HG03432 (cell line): Measurements from ENCODE around the gene RHD.
"Not testable (repeated sequence)": the region's sequence is repeated elsewhere in the genome, so short reads cannot be mapped to it uniquely, and the experiment has no call there.

Source experiments
- ATAC-seq: cut with Tn5 transposase; IDR thresholded peaks from one replicate; pipeline ENCODE4 v1.9.1; 2021; ENCODE audit warnings: mild to moderate bottlenecking, moderate library complexity; ENCODE audit not compliant: unreplicated experiment

Gene RHD

GRCh38 chr1:25272238-25272637 is at the start of gene RHD:
RHD (plus strand) TSS chr1:25272509; CDS start chr1:25272548, 39 bp downstream.
- ATAC-seq, result not testable (repeated sequence)

DNA sequence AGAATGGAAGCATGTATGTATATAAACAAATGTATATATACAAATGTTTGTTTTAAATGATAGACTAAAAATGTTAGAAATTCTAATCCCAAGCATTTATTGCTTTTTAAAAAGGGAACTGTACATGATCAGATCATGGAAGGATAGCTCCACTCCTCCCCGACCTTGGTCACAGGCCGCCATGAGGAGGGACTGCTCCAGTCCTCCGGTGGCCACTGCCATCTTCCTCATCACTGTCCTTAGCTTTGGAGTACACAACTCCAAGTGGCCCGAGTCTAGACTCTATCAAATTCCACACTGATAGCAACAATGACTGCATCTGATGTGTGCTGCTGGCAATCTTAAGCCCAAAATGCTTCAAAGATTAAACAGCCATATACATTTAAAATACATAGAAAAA is 49.7 kb upstream of the RHD start:
- no peak for ATAC-seq

- no peak for ATAC-seq
Observed at GRCh38 chr1:25223471-25223870, 48.8 kb upstream of the RHD start.

GRCh38 chr1:25232027-25232865 is 40.1 kb upstream of the RHD start, which contains the start of gene SYF2:
SYF2 (minus strand) TSS chr1:25232502; CDS start chr1:25232467, 35 bp downstream.
- peak; percentile 79 for ATAC-seq

DNA sequence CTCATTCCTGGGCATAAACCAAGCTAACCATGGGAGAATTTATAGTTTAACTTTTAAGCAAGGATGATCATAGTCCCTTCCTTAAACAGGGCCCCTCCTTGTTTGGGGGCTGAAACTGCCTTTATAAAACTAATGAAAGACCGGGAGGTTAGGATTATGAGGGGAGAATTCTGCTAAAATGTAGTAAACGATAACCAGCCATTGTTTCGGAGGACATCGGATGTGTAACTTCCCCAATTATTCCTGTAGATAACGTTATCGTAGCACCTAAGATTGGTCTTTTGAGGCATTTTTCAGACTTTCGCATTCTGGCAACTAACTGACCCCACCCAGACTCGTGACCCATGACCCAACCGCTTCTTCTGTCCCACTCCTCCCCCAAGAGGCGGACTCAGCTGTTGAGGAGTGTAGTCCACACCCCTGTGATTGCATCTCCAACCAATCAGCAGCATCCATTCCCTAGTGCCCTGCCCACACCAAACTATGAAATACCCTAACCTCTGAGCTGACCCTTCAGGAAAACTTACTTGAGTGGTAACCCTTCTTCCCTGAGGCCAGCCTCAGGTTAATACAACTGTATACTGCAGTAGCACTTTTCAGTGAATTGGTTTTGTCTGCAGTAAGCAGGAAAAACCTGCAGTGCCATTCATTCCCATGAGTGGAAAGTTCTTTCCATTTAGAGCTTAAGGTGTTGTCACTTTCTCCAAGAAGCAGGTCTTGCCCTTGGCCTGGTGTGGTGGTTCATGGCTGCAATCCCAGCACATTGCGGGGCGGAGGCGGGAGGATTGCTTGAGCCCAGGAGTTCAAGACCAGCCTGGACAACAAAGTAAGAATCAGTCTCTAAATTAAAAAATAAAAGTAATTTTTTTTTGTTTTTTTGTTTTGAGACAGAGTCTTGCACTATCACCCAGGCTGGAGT is 39.2 kb upstream of the RHD start:
- peak; percentile 64 for ATAC-seq

DNA sequence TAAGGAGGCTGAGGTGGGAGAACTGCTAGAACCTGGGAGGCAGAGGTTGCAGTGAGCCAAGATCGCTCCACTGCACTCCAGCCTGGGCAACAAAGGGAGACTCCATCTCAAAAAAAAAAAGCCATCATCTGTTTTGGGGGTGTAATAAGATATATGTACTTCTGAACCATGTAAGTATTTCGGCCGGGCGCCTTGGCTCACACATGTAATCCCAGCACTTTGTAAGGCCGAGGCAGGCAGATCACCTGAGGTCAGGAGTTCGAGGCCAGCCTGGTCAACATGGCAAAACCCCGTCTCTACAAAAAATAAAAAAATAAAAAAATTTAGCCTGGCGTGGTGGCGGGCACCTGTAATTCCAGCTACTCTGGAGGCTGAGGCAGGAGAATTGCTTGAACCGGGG is 36.9 kb upstream of the RHD start:
- not testable (repeated sequence) for ATAC-seq

DNA sequence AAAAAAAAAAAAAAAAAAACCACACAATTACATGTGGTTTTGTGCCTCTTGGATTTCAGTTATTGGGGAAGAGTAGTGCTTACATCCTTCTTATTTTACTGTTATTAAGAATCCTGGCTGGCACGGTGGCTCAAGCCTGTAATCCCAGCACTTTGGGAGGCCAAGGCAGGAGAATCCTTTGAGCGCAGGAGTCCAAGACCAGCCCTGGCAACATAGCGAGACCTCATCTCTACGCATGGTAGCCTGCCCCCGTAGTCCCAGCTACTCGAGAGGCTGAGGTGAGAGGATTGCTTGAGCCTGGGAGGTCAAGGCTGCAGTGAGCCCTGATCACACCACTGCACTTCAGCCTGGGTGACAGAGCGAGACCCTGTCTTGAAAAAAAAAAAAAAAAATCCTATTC is 36.0 kb upstream of the RHD start:
- not testable (repeated sequence) for ATAC-seq

DNA sequence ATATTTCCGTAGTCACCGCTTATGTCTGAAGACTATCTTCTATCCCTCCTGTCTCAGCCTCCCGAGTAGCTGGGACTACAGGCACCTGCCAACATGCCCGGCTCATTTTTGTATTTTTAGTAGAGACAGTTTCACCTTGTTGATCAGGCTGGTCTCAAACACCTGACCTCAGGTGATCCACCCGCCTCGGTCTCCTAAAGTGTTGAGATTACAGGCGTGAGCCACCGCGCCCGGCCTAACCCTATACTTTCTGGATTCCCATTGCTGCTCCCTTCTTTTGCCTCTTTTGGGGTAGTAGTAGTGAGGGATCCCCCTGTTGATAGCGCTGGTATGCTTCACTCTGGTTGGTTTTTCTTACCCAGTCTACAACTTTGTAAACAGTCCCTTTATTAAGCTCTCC is 34.3 kb upstream of the RHD start:
- ATAC-seq, result no peak

- ATAC-seq, result peak; percentile 70
Observed at GRCh38 chr1:25239681-25240541, 32.4 kb upstream of the RHD start.

- ATAC-seq, result no peak
Observed at GRCh38 chr1:25243907-25244306, 28.4 kb upstream of the RHD start.

DNA sequence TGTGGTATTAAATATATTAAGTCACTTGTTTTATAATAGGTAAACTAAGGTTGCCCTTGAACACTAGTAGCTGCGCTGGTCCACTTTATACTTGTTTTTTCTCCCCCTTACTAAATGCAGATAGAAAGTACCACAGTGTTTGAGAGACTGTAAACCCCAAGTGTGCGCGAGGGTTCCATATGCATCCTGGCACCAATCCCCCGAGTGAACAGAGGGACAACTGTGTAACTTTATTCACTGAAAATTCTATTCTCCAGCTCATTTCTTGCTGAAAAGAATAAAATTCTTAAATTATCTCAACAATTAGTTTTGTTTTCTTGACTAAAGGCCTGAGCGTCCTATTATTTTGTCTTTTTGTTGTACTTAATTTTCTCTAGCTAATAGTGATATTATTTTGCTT is 26.9 kb upstream of the RHD start:
- ATAC-seq, result no peak

DNA sequence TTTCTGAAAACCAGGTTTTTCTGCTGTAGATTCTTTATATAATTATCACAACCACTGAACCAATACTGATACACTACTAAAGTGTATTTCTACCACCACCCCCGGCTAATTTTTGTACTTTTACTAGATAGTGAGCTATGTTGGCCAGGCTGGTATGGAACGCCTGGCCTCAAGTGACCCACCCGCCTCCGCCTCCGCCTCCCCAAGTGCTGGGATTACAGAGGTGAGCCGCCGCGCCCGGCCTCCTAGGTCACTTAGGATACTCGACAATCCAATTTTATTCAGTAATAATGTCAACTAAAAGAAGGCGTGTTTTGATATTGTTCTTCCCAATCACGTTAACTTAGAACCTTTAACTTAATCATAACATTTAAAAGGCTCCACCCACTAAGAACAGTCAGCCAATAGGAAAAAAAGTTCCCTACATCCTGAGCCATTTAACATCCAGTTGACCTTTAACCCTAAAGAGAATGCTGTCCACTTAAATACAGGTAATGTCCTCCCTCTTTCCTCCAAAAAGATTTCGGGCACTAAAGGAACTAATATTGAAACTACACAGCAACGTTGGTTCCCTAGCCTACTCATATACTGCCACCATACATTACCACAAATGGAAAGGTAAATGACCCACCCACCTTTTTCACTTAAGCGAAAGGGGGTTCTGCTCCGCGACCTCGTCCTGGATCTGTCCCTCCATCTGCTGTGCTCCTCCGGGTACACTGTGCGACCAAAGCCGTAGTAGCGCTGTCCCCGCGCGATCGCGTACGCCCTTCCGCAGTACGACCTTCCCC is 26.3 kb upstream of the RHD start:
- no peak for ATAC-seq

DNA sequence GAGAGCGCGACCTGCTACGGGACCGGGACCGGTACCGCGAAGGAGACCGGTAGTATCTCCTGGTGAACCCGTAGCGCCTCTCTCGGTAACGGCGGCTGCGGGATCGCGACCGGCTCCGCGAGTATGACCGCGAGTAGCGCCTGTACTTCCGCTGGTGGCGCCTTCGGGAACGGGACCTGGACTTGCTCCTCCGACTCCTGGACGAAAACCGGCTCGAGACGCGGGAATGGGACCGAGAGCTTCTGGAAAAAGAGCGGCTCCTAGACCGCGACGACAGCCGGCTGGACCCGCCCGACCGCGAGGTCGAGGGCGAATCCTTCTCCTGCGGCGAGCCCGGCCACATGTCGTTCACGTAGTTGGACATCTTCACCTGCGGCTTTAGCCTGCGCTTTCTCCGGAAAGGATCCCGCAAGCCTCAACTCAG is 25.7 kb upstream of the RHD start:
- ATAC-seq, result peak; percentile 2

DNA sequence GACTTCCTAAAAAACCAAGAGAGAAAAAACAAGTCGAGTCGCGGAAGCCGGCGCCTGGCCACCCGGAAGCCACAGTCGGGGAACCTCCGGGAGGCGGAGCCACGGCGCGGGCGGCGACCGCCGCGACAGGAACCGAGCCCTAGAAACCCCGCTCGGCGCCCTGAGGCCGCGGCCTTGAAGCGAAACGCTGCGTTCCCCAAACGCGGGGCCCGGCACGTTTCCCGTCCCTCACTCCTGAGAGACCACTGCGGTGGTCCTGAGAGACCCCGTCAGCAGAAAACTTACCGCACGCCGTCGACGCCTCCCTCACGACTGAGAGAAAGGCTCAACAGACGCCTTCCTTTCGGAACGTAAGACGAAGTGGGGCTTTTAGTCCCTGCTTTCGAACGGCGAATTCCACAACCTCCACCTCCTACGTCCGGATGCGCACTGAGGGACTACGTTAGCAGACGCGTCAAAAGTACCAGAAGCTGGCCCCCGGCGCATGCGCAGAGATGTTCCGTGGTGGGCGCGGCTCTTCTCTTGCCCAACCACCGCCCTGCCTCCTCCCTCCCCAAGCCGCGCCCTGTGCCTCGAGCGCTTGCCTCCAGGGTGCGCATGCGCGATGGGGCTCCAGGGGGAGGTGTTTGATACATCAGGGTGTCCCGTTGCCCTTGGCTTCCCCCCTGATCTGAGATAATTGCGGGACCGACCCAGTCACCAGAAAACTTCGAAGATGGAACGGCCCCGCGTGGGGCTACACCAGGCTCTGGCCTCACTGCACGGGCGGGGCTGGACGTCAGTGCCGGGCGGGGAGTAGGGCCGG is 25.1 kb upstream of the RHD start, which contains the start of gene RSRP1:
Gene RSRP1, minus strand, starts transcription at position 431 of the 805 bp plus-strand sequence. CDS start 491 bp downstream, outside the sequence.
- peak; percentile 85 for ATAC-seq

- ATAC-seq, result peak; percentile 50
Observed at GRCh38 chr1:25247829-25248754, 24.2 kb upstream of the RHD start.

DNA sequence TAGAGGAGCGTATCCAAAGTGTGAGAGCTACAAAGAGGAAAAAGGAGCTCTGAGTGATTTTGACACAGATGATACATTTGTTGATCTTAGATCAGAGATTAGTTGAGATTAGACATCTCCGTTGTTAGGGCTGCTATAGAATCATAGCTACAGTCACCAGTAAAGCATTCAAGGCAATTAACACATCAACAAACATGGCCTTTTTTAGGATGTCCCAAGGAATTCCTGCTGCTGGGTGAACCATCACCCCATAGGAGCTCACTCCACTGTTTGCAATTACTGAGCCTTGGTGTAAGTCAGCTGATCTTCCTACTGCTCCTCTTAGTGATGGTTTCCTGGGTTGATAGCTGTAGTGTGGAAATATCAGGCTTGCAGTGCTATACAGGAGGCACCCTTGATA is 18.4 kb upstream of the RHD start:
- ATAC-seq, result no peak

GRCh38 chr1:25255706-25256577 is 16.4 kb upstream of the RHD start:
- no peak for ATAC-seq
